GM19025 (cell line): ENCODE measurements around the gene PDE9A.

ENCODE experiments used
- ATAC-seq: cut with Tn5 transposase; IDR thresholded peaks from one replicate; pipeline ENCODE4 v1.9.1; 2021; ENCODE audit warnings: mild to moderate bottlenecking, low read depth, moderate library complexity; ENCODE audit not compliant: unreplicated experiment

The PDE9A gene

GRCh38 chr21:42734323-42734971 lies 81.0 kb downstream of the PDE9A start:
- ATAC-seq: no peak

GRCh38 chr21:42735061-42735460 lies 81.6 kb downstream of the PDE9A start:
- no peak for ATAC-seq

DNA sequence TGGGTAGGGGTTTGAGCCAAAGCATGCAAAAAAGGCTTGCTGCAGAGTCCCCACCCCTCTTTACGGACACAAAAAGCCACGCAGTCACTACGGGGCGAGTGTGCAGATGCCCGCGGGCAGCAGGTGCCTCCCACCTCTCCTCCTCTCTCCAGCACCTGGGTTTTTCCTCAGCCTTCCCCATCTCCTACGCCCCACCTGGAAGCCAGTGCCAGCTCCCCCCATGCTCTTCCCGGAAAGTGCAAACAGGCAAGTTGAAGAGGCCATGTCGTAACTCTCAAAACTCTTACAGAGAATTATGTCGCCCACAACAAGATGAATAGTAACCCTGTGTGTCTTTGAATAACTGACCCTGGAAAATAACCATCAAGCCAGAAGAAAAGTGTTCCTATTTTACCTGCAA lies 82.5 kb downstream of the PDE9A start:
- ATAC-seq: no peak

GRCh38 chr21:42736646-42737350 lies 83.4 kb downstream of the PDE9A start:
- no peak for ATAC-seq

DNA sequence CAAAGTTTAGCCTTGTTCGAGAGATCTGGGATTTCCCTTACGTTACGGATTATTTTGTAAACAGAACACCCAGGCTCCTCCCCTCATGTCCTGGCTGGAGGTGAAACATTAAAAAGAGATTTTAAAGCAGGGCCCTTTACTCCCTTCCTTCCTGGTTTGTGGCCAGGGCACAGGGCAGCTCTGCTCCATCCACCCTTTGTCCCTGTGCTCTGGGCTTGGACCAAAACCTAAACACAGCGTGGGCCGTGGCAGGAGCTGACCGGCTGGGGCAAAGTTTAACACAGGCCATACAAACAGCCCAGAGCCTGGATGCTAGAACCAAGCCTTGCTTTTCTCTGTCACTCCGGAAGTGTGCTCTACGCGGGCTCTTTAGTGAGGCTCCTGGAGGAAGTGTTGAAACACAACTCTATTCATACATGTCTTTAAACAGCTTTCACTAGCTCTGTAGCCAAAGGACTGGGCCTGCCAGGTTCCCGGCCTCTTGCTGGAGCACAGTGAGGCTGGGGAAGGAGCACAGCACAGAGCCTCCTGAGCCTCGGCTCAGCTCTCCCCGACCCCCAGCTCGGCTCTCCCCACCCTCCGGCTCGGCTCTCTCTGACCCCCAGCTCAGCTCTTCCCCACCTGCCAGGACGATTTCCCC lies 84.7 kb downstream of the PDE9A start:
- ATAC-seq: no peak

GRCh38 chr21:42739061-42739931 lies 85.9 kb downstream of the PDE9A start:
- ATAC-seq: no peak

GRCh38 chr21:42740405-42740909 lies 87.0 kb downstream of the PDE9A start:
- no peak for ATAC-seq

DNA sequence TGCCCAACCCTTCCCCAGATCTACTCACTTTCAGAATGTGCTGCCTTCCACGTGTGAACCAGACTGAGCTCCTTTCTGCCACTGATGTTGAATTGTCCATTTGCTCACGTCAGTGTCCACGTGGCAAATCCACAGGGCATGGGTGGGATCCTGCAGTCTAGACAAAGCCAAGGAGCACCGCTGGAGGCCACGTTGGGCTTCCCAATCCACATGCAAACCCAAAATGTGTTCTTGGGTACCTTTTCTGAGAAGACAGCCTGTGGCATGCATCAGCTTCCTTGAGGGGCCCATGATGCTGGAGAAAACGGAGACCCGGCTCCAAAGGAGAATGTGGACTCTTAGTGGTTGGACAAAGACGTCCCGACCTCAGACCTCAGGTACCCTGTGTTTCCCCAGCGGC lies 87.6 kb downstream of the PDE9A start:
- ATAC-seq: no peak

GRCh38 chr21:42744520-42745445 lies 91.4 kb downstream of the PDE9A start:
- no peak for ATAC-seq

DNA sequence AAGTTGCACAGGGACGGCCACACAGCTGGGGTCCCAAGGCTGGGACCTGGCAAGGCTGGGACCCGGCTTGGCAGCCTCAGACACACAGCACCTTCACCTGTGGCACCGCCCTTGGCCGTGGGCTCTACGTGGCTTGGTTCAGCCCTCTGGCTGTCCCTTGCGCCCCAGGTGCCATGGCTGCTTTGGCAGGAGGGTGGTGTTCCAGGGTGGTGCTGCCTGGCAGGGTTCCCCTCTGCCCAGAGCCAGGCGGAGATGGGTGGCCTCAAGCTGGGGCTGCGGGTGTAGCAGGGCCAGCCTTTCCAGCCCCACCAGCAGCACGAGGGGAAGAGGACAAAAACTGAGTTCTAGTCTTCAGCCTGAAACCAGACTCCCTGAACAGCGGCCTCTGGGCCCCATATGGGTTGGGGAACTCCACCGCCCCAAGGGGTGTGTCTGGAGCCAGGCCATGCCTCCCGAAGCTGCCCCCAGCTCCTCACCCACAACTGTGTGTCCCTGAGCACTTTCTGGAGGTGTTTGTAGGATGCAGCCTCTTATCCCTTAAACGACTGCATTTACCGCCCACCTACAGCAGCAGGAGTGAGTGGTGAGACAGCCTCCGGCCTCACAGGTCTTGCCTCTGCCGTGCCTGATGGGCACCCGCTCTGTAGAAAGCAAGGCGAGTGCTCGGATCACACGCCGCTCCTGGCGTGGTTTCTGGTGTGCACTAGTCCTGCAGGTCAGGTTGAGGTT lies 92.3 kb downstream of the PDE9A start:
- no peak for ATAC-seq

DNA sequence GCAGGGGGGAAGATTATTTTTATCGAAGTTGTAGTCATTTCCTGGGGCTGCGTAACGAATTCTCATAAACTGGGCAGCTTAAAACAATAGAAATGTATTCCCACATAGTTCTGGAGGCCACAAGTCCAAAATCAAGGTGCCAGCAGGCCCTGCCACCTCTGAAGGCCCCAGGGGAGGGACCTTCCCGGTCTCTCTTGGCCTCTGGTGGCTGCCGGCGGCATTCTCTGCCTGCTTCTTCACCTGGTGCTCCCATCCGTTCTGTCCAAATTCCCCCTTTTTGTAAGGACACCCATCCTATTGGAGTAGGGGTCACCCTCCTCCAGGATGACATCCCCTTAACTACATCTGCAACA lies 92.8 kb downstream of the PDE9A start:
- no peak for ATAC-seq

DNA sequence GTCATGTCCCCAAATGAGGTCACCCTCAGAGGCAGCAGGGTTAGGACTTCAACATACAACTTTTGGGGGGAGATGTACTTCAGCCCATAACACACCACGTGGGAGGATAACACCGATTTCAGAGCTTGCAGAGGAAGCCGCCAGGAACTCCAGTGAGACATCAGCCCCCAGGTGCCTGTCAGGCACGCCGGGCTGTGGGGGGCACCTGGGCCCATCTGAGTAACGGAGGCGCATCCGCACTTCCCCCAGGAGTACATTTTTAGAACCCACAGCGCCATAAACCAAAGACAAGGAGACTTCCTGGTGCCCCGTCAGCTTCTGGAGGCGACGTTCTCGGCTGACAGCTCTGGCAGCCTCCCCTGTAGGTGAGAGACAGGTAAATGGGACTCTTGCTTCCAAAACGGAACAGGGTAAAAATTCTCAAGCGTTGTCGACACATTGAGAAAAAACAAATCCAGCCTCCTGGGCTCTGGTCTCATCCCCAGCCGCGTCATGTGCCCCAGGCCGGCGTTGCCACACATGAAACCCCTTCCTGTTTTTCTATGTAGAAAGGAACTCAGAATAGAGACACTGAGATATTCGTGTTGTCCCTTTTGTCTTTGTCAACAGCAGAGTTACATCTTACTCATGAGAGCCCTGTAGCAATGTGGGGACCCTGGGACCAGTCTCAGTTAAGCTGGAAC lies 93.3 kb downstream of the PDE9A start:
- ATAC-seq: no peak

DNA sequence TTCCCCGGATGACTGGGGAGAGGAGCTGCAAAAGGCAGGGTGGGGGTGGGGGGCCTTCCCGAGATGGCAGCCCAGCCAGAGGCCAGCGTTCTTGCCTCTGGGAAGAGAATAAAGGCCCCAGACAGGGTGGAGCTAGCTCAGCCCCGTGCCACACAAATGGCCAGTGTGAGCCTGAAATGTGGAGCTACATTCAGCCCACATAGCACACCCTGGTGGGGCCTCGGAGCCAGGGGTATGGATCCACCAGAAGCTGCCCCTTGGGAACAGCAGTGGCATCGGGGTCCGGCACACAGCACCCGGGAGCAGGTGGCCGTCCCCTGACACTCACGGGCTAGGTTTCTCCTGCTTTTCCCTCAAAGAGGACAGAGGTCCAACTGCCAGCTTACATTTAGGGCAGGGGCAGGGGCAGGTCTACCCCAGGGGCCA lies 93.9 kb downstream of the PDE9A start:
- ATAC-seq: no peak

DNA sequence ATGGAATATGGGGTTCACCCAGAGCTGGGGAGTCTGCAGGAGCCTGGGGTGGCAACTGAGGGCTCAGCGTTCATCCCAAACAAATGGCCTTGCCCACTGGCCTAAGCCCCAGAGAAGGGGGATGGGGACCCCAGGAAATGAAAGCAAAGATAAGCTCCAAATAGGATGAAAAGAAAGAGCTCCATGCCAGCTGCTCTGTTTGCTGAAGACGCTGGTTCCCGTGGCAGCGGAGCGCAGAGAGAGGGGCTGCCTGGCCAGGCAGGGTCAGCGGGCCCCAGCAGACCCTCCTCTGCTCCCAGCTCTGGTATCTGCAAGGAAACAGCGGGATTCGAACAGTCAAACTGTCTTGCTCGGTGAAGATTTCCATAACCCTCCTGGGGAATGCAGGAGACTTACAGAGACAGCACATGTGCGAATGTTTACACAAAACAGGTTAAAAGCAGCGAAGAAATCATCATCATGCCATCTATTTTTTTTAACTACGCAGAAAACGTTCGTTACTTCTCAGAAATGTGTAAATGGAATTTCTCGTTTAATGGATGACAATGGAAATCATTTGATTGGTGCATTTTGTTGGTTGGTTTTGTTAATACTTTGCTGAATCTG lies 94.4 kb downstream of the PDE9A start:
- no peak for ATAC-seq

- no peak for ATAC-seq
These were observed 95.3 kb downstream of the PDE9A start for GRCh38 chr21:42748620-42749176.

DNA sequence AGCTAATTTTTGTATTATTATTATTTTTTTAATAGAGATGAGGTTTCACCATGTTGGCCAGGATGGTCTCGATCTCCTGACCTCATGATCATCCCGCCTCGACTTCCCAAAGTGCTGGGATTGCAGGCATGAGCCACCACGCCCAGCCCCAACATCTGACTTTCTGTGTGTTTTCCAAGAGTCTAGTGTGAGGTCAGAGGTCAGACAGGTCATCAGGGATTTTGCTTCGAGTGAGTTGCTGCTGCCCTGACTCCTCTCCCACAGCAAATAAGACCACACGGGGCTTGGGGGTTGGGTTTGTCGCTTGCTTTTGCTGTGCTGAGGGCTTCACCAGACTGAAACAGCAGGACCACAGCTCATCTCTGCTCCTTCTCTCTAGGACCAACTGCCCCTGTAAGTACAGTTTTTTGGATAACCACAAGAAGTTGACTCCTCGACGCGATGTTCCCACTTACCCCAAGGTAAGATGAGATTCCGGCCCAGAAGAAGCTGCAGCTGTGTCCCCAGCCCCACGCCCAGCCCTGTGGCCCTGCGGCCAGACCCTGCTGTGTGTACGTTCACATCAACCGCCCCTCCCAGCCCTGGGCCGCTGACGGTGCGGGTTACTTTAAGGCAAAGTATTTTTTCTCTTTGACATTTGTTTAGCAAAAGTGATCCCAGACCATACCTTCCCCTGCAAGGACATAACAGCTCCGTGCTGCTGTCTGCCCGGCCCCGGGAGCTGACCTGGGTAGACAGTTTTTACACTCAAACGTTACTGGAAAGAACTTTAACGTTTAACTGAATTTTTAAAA lies 97.5 kb downstream of the PDE9A start:
- no peak for ATAC-seq

GRCh38 chr21:42751866-42752265 lies 98.4 kb downstream of the PDE9A start:
- no peak for ATAC-seq
